Natural killer cell (primary cell): ENCODE results near the gene MAP7D3. TPM values are rescaled to one million over a fixed set of nuclear protein-coding genes. Genes with fewer than 3 reads are reported as not detected.

ENCODE experiments used
- ATAC-seq, 3 donors: fragments of 150-1000 bp in 2 of 3; fragments of 200-7000 bp in 1 of 3; cut with Tn5 transposase; 1 replicate in 1 of 3; 2 replicates in 2 of 3; pipeline ENCODE4 v1.10.0; 2021; ENCODE audit warnings: mild to moderate bottlenecking in 2 of 3, moderate library complexity in 2 of 3
- DNase-seq, 2 donors: peaks; one replicate each; pipeline versions ENCODE4 v3.0.0 to v3.0.0-alpha.2; 2013 to 2021; ENCODE audit warnings: mixed read lengths in 1 of 2
- H3K27ac ChIP-seq: one replicate; pipeline ENCODE4 v1.5.1; 2013; ENCODE audit warnings: mild to moderate bottlenecking, low read length
- H3K27me3 ChIP-seq: one replicate; pipeline ENCODE4 v1.6.1; 2013; ENCODE audit warnings: low read length; ENCODE audit not compliant: control insufficient read depth, insufficient read depth
- H3K36me3 ChIP-seq: one replicate; pipeline ENCODE4 v1.6.1; 2013; ENCODE audit warnings: low read length; ENCODE audit not compliant: control insufficient read depth, insufficient read depth
- H3K4me1 ChIP-seq: one replicate; pipeline ENCODE4 v1.6.1; 2013; ENCODE audit warnings: low read length; ENCODE audit not compliant: control insufficient read depth, insufficient read depth
- H3K4me3 ChIP-seq: one replicate; pipeline ENCODE4 v1.5.1; 2013; ENCODE audit warnings: low read length
- H3K9me3 ChIP-seq: one replicate; pipeline ENCODE4 v1.6.1; 2013; ENCODE audit warnings: low read length; ENCODE audit not compliant: control insufficient read depth, insufficient read depth
- H3K27ac Mint-ChIP-seq, 2 donors: one replicate each; pipeline ENCODE4 v1.8.0; 2022; ENCODE audit warnings: mild to moderate bottlenecking in 2 of 2, mixed read lengths in 2 of 2, moderate library complexity in 1 of 2
- H3K27me3 Mint-ChIP-seq, 2 donors: one replicate each; pipeline ENCODE4 v1.8.0; 2022; ENCODE audit warnings: low read depth in 2 of 2, mixed read lengths in 2 of 2
- H3K36me3 Mint-ChIP-seq: one replicate; pipeline ENCODE4 v1.8.0; 2022; ENCODE audit warnings: mixed read lengths
- H3K4me1 Mint-ChIP-seq, 2 donors: one replicate each; pipeline ENCODE4 v1.8.0; 2022; ENCODE audit warnings: mixed read lengths in 2 of 2
- H3K4me3 Mint-ChIP-seq: one replicate; pipeline ENCODE4 v1.8.0; 2022; ENCODE audit warnings: mild to moderate bottlenecking, moderate library complexity, mixed read lengths
- H3K9me3 Mint-ChIP-seq, 2 donors: one replicate each; pipeline ENCODE4 v1.8.0; 2022; ENCODE audit warnings: mixed read lengths in 2 of 2
- CTCF ChIP-seq: fragments of 200-600 bp; IDR thresholded peaks from one replicate; pipeline ENCODE4 v1.8.0; 2022; ENCODE audit warnings: antibody characterized with exemption
- WGBS: methylation state at CpG from one replicate; pipeline ENCODE4 v1.1.7; 2013; ENCODE audit warnings: missing lambda C conversion rate; ENCODE audit not compliant: insufficient coverage; 5-methylcytosine and 5-hydroxymethylcytosine counted together
- intact Hi-C: fragments of 100-400 bp; cut with micrococcal nuclease; formaldehyde crosslinking; loops from one replicate; pipeline ENCODE4 v1.14.2; 2022
- total RNA-seq, 4 donors: library from RNA; stranded (reverse); fragments of 120-200 nt in 1 of 4; gene quantifications; one replicate each; pipeline versions ENCODE4 v1.2.3 to v1.2.4, GENCODE V29; 2013 to 2022

MAP7D3 gene
- total RNA-seq, 3 donors from 2014 or later (not counting 1 experiment from before 2014, with no cell fraction given), result 5.6 to 6.1 (median 5.7) TPM

DNA sequence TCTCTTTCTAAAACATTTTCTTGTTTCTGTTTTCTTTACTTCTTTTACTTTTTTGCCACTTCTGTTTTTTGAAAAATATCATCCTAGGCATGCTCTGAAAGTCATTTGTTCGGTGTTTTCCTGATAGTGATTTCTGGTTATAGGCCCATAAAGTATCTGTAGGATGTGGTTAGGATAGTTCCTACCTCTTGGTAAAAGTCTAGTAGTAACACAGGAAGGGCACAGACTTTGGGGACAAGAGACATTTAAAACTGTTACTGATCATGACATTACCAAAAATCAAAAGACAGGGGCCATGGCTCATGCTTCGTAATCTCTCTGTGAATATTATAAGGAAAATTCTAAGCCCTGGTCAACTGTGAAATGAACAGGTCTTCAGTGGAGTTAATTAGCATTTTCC, 59.1 kb downstream of the MAP7D3 start:
- H3K4me3 Mint-ChIP-seq, result no peak overlapping the region

GRCh38 chrX:136191171-136191570, 60.0 kb downstream of the MAP7D3 start:
- no peaks in the 10 kb centered on the region for H3K9me3 Mint-ChIP-seq
- Histone ChIP-seq H3K4me3 (no peak overlapping the region), H3K9me3 (no peaks in the 10 kb centered on the region), H3K27ac (no peak overlapping the region), H3K27me3 (no peaks in the 10 kb centered on the region), H3K36me3 (no peaks in the 10 kb centered on the region), H3K4me1 (peaks cover 6% of the 10 kb centered on the region)
- 82% methylated on average over 6 of the region's 6 CpGs for WGBS
- H3K36me3 Mint-ChIP-seq, result no peaks in the 10 kb centered on the region
- no peak for ATAC-seq
- peaks cover 4 to 13% of the 10 kb centered on the region in 2 donors for H3K27me3 Mint-ChIP-seq
- no peak overlapping the region for H3K4me3 Mint-ChIP-seq
- H3K27ac Mint-ChIP-seq, result no peak overlapping the region
- DNase-seq, result peak in 1 of 2 donors; percentile 5
- TF ChIP-seq CTCF, result no peak
- peaks cover 23 to 24% of the 10 kb centered on the region in 2 donors for H3K4me1 Mint-ChIP-seq
- intact Hi-C loops, result no loop called here

More for the DNA sequence above, 59.1 kb downstream of the MAP7D3 start:
- no peaks in the 10 kb centered on the region for H3K9me3 Mint-ChIP-seq
- DNase-seq, result peak in 1 of 2 donors; percentile 6
- peaks cover 23 to 24% of the 10 kb centered on the region in 2 donors for H3K4me1 Mint-ChIP-seq
- ATAC-seq, result no peak
- 31% methylated on average over 2 of the region's 2 CpGs for WGBS
- no peak overlapping the region for H3K27ac Mint-ChIP-seq
- Histone ChIP-seq H3K9me3 (no peaks in the 10 kb centered on the region), H3K4me1 (peaks cover 6% of the 10 kb centered on the region), H3K36me3 (no peaks in the 10 kb centered on the region), H3K27ac (no peak overlapping the region), H3K27me3 (no peaks in the 10 kb centered on the region), H3K4me3 (no peak overlapping the region)
- no peaks in the 10 kb centered on the region for H3K36me3 Mint-ChIP-seq
- peaks cover 4 to 13% of the 10 kb centered on the region in 2 donors for H3K27me3 Mint-ChIP-seq
- no peak for TF ChIP-seq CTCF
- intact Hi-C loops, result no loop called here

DNA sequence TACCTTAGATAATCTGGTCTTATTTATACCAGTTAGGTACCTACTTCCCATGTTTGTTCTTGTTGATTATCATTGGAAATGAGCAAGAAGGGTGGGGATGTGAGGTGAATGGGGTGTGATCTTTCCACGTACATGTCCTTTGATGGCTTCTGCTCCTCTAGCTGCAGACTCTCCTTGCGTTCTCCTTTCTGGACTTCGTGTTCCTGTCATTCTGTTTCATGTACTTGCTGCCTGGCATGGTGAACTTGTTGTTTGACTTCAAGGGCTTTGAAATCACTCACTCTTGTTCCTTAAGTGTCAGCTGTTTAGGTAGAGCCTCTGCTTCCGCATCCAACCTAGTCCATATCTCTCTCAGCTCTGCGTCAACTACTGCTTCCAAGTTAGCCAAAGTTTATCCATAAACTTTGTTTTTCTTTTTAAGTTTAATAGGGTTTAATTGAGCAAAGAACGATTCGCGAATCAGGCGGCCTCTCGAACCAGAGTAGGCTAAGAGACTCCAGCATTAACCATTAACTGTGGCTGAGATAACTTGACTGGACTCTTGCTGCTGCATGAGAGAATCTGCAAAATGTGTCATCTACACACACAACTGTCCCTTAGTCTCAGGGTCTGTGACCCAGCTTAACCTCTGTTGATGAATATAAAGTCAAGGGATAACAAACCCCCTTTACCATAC, 61.0 kb downstream of the MAP7D3 start:
- Mint-ChIP-seq H3K27me3 (peaks cover 4 to 13% of the 10 kb centered on the region in 2 donors), H3K27ac (no peak overlapping the region)
- DNase-seq, result no peak

More for the DNA sequence above, 61.0 kb downstream of the MAP7D3 start:
- intact Hi-C loops, result no loop called here
- H3K4me3 Mint-ChIP-seq, result no peak overlapping the region
- H3K27ac ChIP-seq, result no peak overlapping the region
- WGBS, result 99% methylated on average over 9 of the region's 10 CpGs
- no peaks in the 10 kb centered on the region for H3K27me3 ChIP-seq
- H3K36me3 Mint-ChIP-seq, result no peaks in the 10 kb centered on the region
- H3K4me3 ChIP-seq, result no peak overlapping the region
- TF ChIP-seq CTCF, result no peak
- H3K9me3 Mint-ChIP-seq, result no peaks in the 10 kb centered on the region
- peaks cover 23 to 24% of the 10 kb centered on the region in 2 donors for H3K4me1 Mint-ChIP-seq
- peaks cover 6% of the 10 kb centered on the region for H3K4me1 ChIP-seq
- ATAC-seq, result no peak
- H3K36me3 ChIP-seq, result no peaks in the 10 kb centered on the region
- H3K9me3 ChIP-seq, result no peaks in the 10 kb centered on the region
